ENCODE results near the gene KIRREL2. TPM values are rescaled to one million over a fixed set of nuclear protein-coding genes. Genes with fewer than 3 reads are reported as not detected.
A peak's percentile ranks its signal among the peaks of the same experiment; 100 is the strongest.
"Not testable (repeated sequence)": the region's sequence is repeated elsewhere in the genome, so short reads cannot be mapped to it uniquely, and the experiment has no call there.

Gene KIRREL2
- total RNA-seq, 2 donors from 2014 or later, result 0.51 TPM; not detected in 1

- no peak for DNase-seq (ENCODE audit: low spot score)
- Histone ChIP-seq H3K4me3 (peak overlapping the region; percentile 11 to 32), H3K4me1 (no peaks in the 10 kb centered on the region), H3K36me3 (no peaks in the 10 kb centered on the region), H3K9me3 (no peaks in the 10 kb centered on the region), H3K27me3 (no peaks in the 10 kb centered on the region), H3K27ac (peak overlapping the region; percentile 17 to 58)
- no peak for TF ChIP-seq CTCF (IDR thresholded peaks at IDR 0.05)
Observed at GRCh38 chr19:35907377-35907745, 50.6 kb downstream of the KIRREL2 start.

- Histone ChIP-seq H3K27me3 (no peaks in the 10 kb centered on the region), H3K4me1 (no peaks in the 10 kb centered on the region), H3K36me3 (no peaks in the 10 kb centered on the region), H3K9me3 (no peaks in the 10 kb centered on the region), H3K4me3 (peak within 1 kb of the TSS; percentile 11 to 32), H3K27ac (peak within 1 kb of the TSS; percentile 17 to 58)
- TF ChIP-seq CTCF (IDR thresholded peaks at IDR 0.05), result no peak
- DNase-seq (ENCODE audit: low spot score), result no peak
Observed at GRCh38 chr19:35908010-35908441, 51.3 kb downstream of the KIRREL2 start, which contains the start of gene TYROBP. Gene TYROBP, minus strand, starts transcription at chr19:35908295. Its CDS starts 67 bp downstream, at chr19:35908228.

- Histone ChIP-seq H3K27me3 (no peaks in the 10 kb centered on the region), H3K36me3 (no peaks in the 10 kb centered on the region), H3K9me3 (no peaks in the 10 kb centered on the region), H3K27ac (peak overlapping the region; percentile 11 to 51), H3K4me3 (no peak overlapping the region), H3K4me1 (no peaks in the 10 kb centered on the region)
- TF ChIP-seq CTCF (IDR thresholded peaks at IDR 0.05), result no peak
- DNase-seq (ENCODE audit: low spot score), result peak; percentile 75
Observed at GRCh38 chr19:35908973-35909683, 52.4 kb downstream of the KIRREL2 start.

GRCh38 chr19:35909684-35910035 lies 52.9 kb downstream of the KIRREL2 start:
- Histone ChIP-seq H3K27ac (peak overlapping the region in 1 of 2 donors; percentile 31), H3K4me1 (no peaks in the 10 kb centered on the region), H3K27me3 (no peaks in the 10 kb centered on the region), H3K36me3 (no peaks in the 10 kb centered on the region), H3K4me3 (no peak overlapping the region), H3K9me3 (no peaks in the 10 kb centered on the region)
- no peak for TF ChIP-seq CTCF (IDR thresholded peaks at IDR 0.05)
- no peak for DNase-seq (ENCODE audit: low spot score)

- DNase-seq (ENCODE audit: low spot score); H3K27ac ChIP-seq; H3K4me1 ChIP-seq; H3K9me3 ChIP-seq; H3K36me3 ChIP-seq; H3K4me3 ChIP-seq; H3K27me3 ChIP-seq: not testable (repeated sequence)
Observed at GRCh38 chr19:35910355-35910754, 53.6 kb downstream of the KIRREL2 start.

GRCh38 chr19:35911173-35911572 lies 54.5 kb downstream of the KIRREL2 start:
- DNase-seq (ENCODE audit: low spot score), result no peak
- Histone ChIP-seq H3K4me3 (no peak overlapping the region), H3K27me3 (no peaks in the 10 kb centered on the region), H3K27ac (no peak overlapping the region), H3K9me3 (no peaks in the 10 kb centered on the region), H3K4me1 (no peaks in the 10 kb centered on the region), H3K36me3 (no peaks in the 10 kb centered on the region)
- no peak for TF ChIP-seq CTCF (IDR thresholded peaks at IDR 0.05)

Measured in right atrium auricular region (tissue), 2 donors.